ENCODE results near the gene CGB7.
"Not testable (repeated sequence)": the region's sequence is repeated elsewhere in the genome, so short reads cannot be mapped to it uniquely, and the experiment has no call there.

DNA sequence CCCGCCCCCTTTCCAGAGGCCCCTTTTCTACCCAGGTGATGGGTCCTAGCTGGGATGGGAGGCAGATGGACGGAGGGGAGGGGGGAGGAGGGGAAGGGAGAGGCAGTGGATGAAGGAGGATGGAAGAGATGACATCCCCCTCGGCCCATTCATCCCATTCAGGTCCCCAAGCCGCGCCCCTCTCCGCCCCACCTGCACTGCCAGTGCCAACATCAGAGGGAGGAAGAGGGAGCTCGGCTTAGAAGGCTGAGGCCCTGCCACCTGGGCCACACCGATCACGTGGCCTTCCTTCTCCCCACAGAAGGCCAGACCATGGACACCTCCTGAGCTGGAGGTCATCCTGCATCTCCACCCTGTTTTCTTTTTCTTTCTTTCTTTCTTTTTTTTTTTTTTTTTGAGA, 28.9 kb downstream of the CGB7 start:
- TF ChIP-seq EP300, POLR2A (IDR thresholded peaks at IDR 0.05): not testable (repeated sequence)
- TF ChIP-seq, protein P1, sequence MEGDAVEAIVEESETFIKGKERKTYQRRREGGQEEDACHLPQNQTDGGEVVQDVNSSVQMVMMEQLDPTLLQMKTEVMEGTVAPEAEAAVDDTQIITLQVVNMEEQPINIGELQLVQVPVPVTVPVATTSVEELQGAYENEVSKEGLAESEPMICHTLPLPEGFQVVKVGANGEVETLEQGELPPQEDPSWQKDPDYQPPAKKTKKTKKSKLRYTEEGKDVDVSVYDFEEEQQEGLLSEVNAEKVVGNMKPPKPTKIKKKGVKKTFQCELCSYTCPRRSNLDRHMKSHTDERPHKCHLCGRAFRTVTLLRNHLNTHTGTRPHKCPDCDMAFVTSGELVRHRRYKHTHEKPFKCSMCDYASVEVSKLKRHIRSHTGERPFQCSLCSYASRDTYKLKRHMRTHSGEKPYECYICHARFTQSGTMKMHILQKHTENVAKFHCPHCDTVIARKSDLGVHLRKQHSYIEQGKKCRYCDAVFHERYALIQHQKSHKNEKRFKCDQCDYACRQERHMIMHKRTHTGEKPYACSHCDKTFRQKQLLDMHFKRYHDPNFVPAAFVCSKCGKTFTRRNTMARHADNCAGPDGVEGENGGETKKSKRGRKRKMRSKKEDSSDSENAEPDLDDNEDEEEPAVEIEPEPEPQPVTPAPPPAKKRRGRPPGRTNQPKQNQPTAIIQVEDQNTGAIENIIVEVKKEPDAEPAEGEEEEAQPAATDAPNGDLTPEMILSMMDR (IDR thresholded peaks at IDR 0.05), result not testable (repeated sequence)

Data from suprapubic skin (tissue), 3 donors.